PFSK-1 (cell line): ENCODE data around the gene ANO1.

ENCODE experiments used
- FOXP2 ChIP-seq: optimal IDR thresholded peaks from 2 replicates; pipeline ENCODE3; 2011; ENCODE audit warnings: borderline replicate concordance, control low read depth, inconsistent platforms; ENCODE audit not compliant: insufficient read depth; ENCODE audit errors: extremely low read length, extremely low read depth
- POLR2AphosphoS5 ChIP-seq: IDR thresholded peaks from 2 replicates; pipeline ENCODE4 v1.6.1; 2012; ENCODE audit warnings: low read depth, mild to moderate bottlenecking, control low read depth, low read length, moderate library complexity
- REST ChIP-seq, 2 experiments: IDR thresholded peaks; 2 replicates each; pipeline versions ENCODE4 v1.6.1 to v1.8.0; 2011 to 2012; ENCODE audit warnings: low read depth in 2 of 2, low read length in 2 of 2, control low read depth in 1 of 2, inconsistent platforms in 1 of 2, mild to moderate bottlenecking in 1 of 2, moderate library complexity in 1 of 2; ENCODE audit not compliant: insufficient read depth in 1 of 2
- SIN3A ChIP-seq: IDR thresholded peaks from 2 replicates; pipeline ENCODE4 v1.6.1; 2012; ENCODE audit warnings: mild to moderate bottlenecking, low read length, moderate library complexity, borderline replicate concordance; ENCODE audit not compliant: insufficient read depth
- TAF1 ChIP-seq: IDR thresholded peaks from 2 replicates; pipeline ENCODE4 v1.6.1; 2012; ENCODE audit warnings: low read length, control low read depth, borderline replicate concordance; ENCODE audit not compliant: insufficient read depth

The ANO1 gene

GRCh38 chr11:70067036-70067435 is 11.1 kb upstream of the ANO1 start:
- no peak for TF ChIP-seq POLR2AphosphoS5
- no peak for TF ChIP-seq SIN3A
- TF ChIP-seq FOXP2: no peak
- no peak for TF ChIP-seq REST (IDR thresholded peaks at IDR 0.05; ENCODE audit: insufficient read depth in 1 of 2, low read depth in 2 of 2, low read length in 2 of 2)
- TF ChIP-seq TAF1: no peak

GRCh38 chr11:70067591-70068341 is 10.4 kb upstream of the ANO1 start:
- TF ChIP-seq FOXP2: no peak
- TF ChIP-seq POLR2AphosphoS5: no peak
- TF ChIP-seq TAF1: no peak
- TF ChIP-seq SIN3A: no peak
- no peak for TF ChIP-seq REST (IDR thresholded peaks at IDR 0.05; ENCODE audit: insufficient read depth in 1 of 2, low read depth in 2 of 2, low read length in 2 of 2)

GRCh38 chr11:70068345-70068744 is 9.8 kb upstream of the ANO1 start:
- no peak for TF ChIP-seq REST (IDR thresholded peaks at IDR 0.05; ENCODE audit: insufficient read depth in 1 of 2, low read depth in 2 of 2, low read length in 2 of 2)
- TF ChIP-seq SIN3A: no peak
- TF ChIP-seq FOXP2: no peak
- TF ChIP-seq POLR2AphosphoS5: no peak
- TF ChIP-seq TAF1: no peak

- TF ChIP-seq POLR2AphosphoS5 (no peak), FOXP2 (no peak), SIN3A (no peak), TAF1 (no peak), REST (IDR thresholded peaks at IDR 0.05; ENCODE audit: insufficient read depth in 1 of 2, low read depth in 2 of 2, low read length in 2 of 2) (no peak)
These were observed 9.2 kb upstream of the ANO1 start for GRCh38 chr11:70068950-70069349.
